ENCODE measurements around the gene LRFN2. TPM values are rescaled to one million over a fixed set of nuclear protein-coding genes. Genes with fewer than 3 reads are reported as not detected.

LRFN2 gene
- total and polyA plus RNA-seq, 2 experiments from 2014 or later: 0.29 to 2.5 TPM

DNA sequence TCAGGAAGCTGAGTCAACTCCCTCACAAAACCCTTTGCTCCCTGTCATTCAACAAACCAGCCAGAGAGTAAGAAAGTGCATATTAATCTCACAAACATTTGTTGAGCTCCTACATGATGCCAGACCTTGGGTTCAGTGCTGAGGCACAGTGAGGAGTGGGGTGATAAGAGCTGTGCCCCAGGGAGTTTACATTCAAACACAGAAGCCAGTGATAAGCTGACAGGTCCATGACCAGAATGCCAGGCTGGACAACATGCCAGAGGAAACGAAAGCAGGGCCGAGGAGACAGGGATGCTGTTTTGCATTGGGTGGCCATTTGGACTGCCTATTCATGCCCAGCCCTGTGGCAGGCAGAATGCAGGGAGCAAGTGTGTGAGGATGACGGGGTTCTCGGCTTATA lies 76.7 kb downstream of the LRFN2 start (continued):
- TF ChIP-seq, protein P1, sequence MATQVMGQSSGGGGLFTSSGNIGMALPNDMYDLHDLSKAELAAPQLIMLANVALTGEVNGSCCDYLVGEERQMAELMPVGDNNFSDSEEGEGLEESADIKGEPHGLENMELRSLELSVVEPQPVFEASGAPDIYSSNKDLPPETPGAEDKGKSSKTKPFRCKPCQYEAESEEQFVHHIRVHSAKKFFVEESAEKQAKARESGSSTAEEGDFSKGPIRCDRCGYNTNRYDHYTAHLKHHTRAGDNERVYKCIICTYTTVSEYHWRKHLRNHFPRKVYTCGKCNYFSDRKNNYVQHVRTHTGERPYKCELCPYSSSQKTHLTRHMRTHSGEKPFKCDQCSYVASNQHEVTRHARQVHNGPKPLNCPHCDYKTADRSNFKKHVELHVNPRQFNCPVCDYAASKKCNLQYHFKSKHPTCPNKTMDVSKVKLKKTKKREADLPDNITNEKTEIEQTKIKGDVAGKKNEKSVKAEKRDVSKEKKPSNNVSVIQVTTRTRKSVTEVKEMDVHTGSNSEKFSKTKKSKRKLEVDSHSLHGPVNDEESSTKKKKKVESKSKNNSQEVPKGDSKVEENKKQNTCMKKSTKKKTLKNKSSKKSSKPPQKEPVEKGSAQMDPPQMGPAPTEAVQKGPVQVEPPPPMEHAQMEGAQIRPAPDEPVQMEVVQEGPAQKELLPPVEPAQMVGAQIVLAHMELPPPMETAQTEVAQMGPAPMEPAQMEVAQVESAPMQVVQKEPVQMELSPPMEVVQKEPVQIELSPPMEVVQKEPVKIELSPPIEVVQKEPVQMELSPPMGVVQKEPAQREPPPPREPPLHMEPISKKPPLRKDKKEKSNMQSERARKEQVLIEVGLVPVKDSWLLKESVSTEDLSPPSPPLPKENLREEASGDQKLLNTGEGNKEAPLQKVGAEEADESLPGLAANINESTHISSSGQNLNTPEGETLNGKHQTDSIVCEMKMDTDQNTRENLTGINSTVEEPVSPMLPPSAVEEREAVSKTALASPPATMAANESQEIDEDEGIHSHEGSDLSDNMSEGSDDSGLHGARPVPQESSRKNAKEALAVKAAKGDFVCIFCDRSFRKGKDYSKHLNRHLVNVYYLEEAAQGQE (IDR thresholded peaks at IDR 0.05; ENCODE audit: unreplicated experiment): no peak
- TF ChIP-seq ZNF331 (CRISPR knock-in tag; IDR thresholded peaks at IDR 0.05; ENCODE audit: low read depth): no peak
- TF ChIP-seq NANOG (IDR thresholded peaks at IDR 0.05; ENCODE audit: borderline replicate concordance): no peak

DNA sequence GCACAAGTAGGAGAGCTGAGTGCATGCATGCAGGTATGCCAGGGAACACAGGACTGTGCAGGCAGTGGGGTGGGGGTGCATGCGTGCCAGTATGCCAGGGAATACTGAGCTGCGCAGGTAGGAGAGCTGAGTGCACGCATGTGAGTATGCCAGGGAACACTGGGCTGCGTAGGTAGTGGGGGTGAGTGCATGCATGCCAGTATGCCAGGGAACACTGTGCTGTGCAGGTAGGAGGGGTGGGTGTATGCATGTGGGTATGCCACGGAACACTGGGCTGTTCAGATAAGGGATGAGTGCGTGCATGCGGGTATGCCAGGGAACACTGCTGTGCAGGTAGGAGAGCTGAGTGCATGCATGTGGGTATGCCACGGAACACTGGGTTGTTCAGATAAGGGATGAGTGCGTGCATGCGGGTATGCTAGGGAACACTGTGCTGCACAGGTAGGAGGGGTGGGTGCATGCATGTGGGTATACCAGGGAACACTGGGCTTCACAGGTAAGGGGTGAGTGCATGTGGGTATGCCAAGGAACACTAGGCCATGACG lies 77.4 kb downstream of the LRFN2 start:
- Histone ChIP-seq H3K4me3 (no peak overlapping the region), H4K20me1 (replicated peaks; ENCODE audit: insufficient read depth) (no peaks in the 10 kb centered on the region), H3K4me1 (ENCODE audit: insufficient read depth) (peaks cover 4% of the 10 kb centered on the region; the same call in 1 of the 2 replicates), H3K27me3 (ENCODE audit: insufficient read depth) (no peaks in the 10 kb centered on the region), H3K36me3 (ENCODE audit: insufficient read depth) (no peaks in the 10 kb centered on the region), H2AFZ (no peak overlapping the region), H3F3A (replicated peaks; ENCODE audit: low read depth) (no peaks in the 10 kb centered on the region), H3K4me2 (no peak overlapping the region), H3K27ac (ENCODE audit: low read depth) (no peak overlapping the region), H3K9me2 (ENCODE audit: insufficient read depth) (no peaks in the 10 kb centered on the region), H3K79me2 (replicated peaks; ENCODE audit: insufficient read depth) (no peaks in the 10 kb centered on the region)
- Mint-ChIP-seq H3K4me3 (no peak overlapping the region), H3K27ac (no peak overlapping the region), H3K9me3 (no peaks in the 10 kb centered on the region), H3K36me3 (ENCODE audit: low read depth) (no peaks in the 10 kb centered on the region), H3K27me3 (ENCODE audit: insufficient read depth, low read depth, poor library complexity) (peaks cover 5% of the 10 kb centered on the region), H3K4me1 (peaks cover 22% of the 10 kb centered on the region)
- no peak for DNase-seq (ENCODE audit: low spot score)
- TF ChIP-seq, protein P2, sequence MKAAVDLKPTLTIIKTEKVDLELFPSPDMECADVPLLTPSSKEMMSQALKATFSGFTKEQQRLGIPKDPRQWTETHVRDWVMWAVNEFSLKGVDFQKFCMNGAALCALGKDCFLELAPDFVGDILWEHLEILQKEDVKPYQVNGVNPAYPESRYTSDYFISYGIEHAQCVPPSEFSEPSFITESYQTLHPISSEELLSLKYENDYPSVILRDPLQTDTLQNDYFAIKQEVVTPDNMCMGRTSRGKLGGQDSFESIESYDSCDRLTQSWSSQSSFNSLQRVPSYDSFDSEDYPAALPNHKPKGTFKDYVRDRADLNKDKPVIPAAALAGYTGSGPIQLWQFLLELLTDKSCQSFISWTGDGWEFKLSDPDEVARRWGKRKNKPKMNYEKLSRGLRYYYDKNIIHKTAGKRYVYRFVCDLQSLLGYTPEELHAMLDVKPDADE (IDR thresholded peaks at IDR 0.05): no peak
- TF ChIP-seq ZNF331 (CRISPR knock-in tag; IDR thresholded peaks at IDR 0.05; ENCODE audit: low read depth): no peak
- TF ChIP-seq NANOG (IDR thresholded peaks at IDR 0.05; ENCODE audit: borderline replicate concordance): no peak
- TF ChIP-seq JUNB (IDR thresholded peaks at IDR 0.05; ENCODE audit: unreplicated experiment): no peak
- no peak for TF ChIP-seq STAT1 (IDR thresholded peaks at IDR 0.05; ENCODE audit: unreplicated experiment)
- no peak for TF ChIP-seq EZH2 (IDR thresholded peaks at IDR 0.05; ENCODE audit: low read depth, unreplicated experiment)
- TF ChIP-seq EZH2phosphoT487 (IDR thresholded peaks at IDR 0.05; ENCODE audit: unreplicated experiment): no peak
- TF ChIP-seq CREB1 (CRISPR knock-in tag; IDR thresholded peaks at IDR 0.05; ENCODE audit: low read depth): no peak
- TF ChIP-seq, protein P1 (IDR thresholded peaks at IDR 0.05; ENCODE audit: unreplicated experiment): no peak
- TF ChIP-seq ZNF114 (CRISPR knock-in tag; IDR thresholded peaks at IDR 0.05): no peak
- no peak for ATAC-seq

Measured in GM23338 (cell line).